NCI-H345 (cell line): ENCODE measurements around the gene USF1.
"Not testable (repeated sequence)": the region's sequence is repeated elsewhere in the genome, so short reads cannot be mapped to it uniquely, and the experiment has no call there.

ENCODE experiments used
- DNase-seq: peaks from one replicate; lab custom pipeline; 2025; lab: John Stamatoyannopoulos, UW

The USF1 gene

DNA sequence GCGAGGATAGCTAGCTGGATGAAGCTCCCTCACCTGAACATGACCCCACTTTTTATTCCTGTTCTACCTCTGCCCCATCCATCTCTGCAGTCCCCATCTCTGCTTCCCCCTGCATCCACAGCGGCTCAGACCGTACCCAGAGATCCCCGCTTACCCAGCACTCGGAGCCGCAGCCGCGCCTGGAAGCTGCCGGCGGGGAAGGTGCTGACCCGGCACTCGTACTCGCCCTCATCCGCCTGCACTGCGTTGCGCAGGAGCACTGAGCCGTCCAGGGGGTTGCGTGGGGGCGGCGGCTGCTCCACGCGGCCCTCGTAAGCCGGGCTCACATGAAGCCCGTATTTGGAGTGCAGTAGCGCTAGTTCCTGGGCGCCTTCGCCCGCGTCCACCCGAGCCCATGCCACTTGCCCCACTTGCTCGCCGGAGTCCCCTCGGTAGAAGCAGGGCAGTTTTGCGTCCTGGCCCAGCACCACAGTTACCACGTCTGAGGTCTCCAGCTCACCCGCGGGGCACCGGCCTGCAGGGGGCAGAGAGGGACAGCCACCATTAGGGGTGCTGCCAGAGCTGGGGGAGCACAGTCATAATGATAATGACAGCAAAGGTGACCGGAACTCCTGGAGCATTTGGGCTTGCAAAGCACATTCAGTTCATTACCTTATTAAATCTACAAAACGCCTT lies 33.8 kb upstream of the USF1 start:
- DNase-seq: no peak

DNA sequence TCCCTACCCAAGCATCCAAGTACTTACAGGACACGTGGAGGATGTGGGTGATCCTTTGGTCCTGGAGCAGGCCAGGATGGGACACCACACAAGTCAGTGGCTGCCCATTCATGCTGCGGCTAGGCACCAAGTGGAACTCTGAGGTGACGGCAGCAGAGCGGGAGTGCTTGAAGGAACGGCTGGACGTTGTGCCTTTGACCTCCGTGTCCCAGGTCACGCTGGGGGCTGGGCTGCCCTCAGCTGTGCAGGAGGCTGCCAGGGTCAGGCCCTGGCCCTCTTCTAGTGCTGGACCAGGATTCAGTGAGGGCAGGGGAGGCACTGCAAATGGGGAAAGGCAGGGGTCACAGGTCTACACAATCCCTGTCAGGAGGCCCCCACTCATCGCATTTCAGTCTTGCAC lies 31.6 kb upstream of the USF1 start:
- DNase-seq: no peak

DNA sequence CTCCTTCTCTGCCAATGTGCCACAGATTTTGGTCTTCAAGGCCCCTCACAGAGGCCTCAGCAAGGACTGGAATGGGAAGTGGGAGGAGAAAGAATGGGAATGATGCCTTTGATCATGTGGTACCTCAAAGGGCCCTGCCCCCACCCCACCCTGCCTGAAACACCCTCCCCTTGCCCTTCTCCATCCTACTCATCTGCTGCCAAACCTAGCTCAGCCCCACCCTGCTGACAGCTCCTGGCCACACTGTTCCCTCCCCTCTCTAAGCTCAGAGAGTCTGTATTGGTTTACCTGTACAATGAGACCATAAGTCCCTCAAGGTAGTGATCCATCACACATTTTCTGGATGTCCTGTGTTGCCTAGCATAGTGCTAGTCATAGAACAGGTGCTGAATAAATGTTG lies 30.6 kb upstream of the USF1 start:
- no peak for DNase-seq

DNA sequence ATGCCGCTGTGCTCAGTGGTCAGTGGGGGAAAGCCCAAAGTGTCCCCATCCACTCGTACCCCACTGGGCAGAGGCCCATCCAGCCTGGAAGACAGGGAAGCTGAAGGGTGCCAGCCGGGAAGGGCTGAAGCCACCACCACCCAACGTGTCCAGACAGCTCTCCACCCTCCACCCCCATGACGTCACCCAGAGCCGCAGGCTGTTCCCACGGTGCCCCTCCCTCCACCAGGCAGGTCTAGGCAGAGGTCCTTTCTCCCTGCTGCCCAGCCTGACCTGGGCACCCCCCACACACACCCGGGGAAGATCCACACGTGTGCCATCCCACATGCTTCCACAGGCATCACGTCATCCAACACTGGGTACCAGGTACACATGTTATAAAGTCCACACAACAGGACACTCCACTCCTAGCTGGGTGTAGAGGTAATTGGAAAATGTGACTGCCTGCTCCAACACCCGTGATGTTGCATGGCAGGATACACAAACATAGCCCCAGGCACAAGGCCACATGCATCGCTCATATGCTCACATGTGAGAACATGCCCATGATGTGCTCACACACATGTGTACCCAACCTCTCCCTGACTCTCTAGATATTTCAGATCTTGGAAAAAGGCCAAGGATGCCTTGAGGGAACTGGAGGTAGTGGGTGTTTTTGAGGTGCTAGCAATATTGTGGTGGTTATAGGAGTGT lies 29.0 kb upstream of the USF1 start:
- DNase-seq: peak; percentile 18

DNA sequence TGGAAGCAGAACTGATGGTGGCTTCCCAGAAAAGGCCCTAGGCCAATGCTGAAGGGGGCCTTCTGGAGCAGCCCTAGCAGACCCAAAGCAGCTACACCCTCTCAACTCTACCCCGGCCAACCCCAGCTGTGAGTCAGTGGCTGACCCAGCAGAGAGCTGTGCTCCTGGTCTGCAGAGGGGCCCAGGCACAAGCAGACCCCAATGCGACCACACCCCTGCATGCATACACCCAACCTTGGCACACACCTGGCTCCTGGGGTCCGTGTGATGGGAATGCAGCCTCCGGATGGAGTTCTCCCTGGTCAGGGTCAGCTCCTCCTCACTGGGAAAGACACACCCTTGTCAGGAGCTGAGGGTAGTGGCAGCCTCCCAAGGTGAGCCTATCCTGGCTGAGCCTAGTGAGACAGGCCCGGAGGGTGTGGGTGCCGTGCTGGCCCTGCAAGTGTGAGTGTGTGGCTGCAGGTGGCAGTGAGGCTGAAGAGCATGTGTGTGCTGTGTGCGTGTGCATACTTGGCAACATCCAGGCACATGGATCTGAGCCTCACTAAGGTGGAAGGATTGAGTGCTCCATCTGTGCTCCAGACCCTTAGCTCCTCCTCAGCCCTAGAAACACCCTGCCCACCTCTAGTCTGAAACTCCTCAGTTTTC lies 27.8 kb upstream of the USF1 start:
- DNase-seq: no peak

DNA sequence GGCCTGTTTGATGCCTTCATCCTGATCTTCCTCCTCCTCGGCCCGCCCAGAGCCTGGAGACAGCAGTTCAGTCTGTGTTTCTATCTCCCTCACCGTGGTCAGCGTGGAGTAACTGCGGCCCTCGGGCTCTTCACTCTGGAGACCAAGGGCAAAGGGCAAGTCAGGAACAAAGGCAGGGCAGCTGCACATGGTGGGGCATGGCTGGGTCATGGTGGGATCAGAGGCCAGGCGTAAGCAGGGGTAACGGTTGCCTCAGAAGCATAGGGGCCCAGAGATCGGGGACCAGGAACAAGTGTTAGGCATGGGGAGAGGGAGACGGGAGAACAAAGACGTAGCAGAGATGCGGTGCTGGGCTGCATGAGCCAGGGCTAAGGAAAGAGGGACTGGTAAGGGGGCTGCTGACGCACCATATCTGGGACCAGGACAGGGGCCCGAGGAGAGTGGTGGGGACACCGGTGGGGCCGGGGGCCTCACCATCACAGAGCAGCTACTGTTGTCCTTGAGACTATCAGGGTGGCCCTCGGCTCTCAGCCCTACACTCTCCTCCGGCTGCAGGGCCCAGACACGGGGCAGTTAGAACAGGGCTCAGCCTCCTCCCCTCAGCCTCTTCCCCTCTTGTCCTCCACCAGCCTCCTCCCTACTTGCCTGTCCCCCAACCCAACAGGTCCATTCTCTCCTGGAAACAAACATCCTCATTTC lies 27.1 kb upstream of the USF1 start:
- DNase-seq: no peak

DNA sequence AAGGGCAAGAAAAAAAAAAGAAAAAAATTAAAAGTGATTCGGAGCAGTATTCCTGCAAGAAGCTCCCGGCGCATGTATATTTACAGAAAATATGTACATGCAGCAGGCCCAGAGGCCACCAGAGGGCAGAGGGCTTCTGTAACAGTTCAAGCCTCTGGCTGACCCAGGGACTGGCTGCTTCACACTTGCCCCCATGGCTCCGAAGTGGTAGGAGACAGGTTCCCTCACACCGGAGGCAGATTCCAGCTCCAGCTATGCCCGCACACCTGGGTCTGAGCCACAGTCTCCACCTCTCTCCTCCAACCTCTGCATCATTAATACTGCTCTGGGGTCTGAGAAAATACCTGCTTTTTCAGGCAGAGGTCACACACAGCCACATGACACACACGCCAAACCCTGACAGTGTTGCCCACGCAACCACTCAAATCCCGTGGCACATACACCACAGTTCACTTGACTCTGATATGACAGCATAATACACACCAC lies 26.2 kb upstream of the USF1 start:
- peak; percentile 8 for DNase-seq

DNA sequence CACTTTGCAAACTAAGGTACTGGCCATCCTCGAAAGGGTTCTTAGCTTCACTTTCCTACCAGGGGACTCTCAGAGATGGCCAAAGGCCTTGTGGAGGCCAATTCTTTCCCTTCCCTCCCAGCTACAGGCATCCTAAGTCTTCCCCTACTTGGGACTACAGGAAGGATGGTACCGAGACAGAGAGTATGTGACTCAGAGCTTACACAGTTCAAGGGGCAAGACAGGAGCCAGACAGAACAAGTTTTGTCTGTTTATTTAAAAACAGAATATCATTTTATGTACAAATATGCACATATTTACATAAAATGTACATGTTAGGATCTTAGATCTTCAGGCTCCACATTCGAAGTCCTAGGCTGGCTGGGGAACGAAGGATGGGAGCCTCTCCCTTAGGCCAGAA lies 25.0 kb upstream of the USF1 start:
- DNase-seq: no peak

DNA sequence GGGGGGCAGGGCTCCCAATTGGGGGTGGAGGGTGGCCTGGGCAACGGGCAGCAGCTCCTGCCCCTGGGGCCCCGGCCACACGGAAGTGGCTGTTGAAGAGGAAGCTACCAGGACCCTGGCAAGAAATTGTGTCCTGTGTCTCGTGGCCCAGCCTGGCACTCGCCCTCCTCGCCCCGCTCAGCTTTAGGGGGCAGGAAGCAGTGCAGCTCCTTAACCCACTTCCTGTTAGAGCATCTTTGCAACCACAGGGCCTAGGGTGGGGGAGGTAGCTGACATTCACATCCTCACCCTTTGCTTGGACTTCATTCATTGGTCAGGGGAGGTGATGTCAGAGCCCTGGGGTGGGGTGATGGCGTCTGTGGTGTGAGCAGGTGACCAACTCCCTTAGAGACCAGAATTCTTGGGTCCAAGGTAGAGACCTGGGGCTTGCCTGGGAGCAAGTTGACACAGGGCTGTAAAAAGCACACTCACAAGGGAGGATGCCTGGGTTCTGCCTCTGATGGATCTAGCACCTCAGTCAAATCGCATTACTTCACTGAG lies 24.0 kb upstream of the USF1 start, which contains the start of gene ARHGAP30:
Gene ARHGAP30 (minus strand): TSS at position 161 of the 540 bp plus-strand sequence. CDS start 267 bp downstream, outside the sequence.
- DNase-seq: no peak

DNA sequence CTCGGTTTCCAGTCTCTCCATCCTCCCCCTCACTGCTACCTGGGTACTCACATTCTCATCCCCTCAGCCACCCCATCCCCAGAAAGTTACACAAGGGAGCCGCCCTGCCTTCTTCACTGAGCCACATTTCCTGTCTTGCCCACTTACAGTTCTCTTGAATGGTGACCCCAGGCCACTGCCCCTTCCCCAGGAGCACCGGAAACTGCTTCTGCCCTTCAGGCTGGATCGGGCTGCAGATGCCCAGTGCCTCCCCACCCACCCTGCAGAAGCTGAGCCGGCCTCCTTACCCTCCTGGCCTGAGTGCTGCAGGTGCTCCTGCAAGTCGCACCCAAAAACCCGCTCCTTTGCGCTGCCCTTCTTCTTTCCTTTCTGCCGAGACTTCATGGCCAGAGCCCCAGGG lies 23.5 kb upstream of the USF1 start:
- DNase-seq: no peak

DNA sequence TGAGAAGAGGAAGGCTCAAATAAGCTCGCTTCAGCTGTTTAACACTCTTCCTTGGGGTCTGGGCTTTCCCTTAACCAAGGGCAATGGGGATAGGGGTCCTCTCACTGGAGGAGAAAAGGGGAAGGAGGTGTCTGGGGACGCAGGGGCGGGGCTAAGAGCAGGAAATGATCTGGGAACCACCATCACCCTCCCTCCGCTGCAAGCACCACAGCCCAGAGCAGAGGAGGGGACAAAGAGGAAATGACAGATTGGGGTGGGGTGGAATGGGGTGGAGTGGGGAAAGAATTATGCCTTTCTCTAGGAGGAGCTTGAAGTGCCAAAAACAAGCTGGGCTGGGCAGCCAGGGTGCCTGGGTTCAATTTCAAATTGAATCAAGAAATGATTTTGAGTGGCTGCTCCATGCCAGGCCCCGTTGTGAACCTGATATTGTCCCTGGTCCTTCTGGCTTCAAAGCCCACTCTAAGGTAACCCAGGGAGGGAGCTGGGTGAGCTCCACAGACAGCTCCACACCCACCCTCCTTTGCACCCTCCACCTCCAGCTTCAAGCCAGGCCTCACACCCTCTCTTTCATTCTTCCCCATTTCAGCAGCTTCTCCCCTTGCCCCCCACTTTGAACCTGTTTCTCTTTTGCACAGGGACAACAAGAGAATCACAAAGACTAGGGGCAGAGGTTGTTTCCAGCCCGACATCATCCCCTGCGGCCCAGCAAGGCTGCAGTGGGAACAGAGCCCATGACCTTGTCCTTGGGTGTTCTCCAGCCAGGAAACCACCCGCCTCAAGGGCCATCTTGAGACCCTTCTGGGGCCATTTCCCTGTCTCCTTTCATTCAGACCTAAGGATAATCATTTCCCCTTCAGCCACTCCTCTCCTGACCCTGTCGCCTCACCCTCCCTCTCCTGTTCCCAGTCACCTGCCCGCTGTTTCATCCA lies 22.8 kb upstream of the USF1 start:
- no peak for DNase-seq

DNA sequence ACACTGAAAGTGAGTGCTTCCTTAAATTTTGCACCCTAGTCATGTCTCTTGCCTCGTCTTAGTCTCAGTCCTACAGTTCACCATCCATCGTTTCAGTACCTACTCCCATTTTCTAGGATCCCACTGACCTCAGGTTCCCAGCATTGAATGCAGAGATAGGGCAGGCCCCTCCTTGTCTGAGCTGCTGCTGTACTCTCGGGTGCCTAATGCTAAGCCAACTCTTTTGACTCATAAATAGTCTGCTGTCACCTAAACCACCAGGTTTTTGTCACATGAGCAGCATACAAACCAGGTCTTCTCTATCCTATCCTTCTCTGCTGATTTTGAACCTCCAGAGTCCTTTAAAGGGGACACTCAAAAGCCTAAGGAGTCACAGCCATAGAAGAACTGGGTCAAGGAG lies 20.9 kb upstream of the USF1 start:
- DNase-seq: no peak

DNA sequence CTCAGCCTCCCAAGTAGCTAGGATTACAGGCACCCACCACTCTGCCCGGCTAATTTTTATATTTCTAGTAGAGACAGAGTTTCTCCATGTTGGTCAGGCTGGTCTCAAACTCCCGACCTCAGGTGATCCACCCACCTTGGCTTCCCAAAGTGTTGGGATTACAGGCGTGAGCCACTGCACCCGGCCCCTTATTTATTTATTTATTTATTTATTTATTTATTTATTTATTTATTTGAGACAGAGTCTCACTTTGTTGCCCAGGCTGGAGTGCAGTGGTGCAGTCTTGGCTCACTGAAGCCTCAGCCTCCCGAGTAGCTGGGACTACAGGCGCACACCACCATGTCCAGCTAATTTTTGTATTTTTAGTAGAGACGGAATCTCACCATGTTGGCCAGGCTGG lies 19.9 kb upstream of the USF1 start:
- DNase-seq: not testable (repeated sequence)

DNA sequence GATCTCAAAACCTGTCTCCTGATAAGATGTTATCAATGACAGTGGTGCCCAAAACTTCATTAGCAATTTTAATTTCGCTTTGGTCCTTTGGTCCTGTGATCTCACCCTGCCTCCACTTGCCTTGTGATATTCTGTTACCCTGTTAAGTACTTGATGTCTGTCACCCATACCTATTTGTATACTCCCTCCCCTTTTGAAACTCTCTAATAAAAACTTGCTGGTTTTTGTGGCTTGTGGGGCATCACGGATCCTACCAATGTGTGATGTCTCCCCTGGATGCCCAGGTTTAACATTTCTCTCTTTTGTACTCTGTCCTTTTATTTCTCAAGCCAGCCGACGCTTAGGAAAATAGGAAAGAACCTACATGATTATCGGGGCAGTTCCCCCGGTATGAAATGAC lies 18.2 kb upstream of the USF1 start:
- DNase-seq: not testable (repeated sequence)

DNA sequence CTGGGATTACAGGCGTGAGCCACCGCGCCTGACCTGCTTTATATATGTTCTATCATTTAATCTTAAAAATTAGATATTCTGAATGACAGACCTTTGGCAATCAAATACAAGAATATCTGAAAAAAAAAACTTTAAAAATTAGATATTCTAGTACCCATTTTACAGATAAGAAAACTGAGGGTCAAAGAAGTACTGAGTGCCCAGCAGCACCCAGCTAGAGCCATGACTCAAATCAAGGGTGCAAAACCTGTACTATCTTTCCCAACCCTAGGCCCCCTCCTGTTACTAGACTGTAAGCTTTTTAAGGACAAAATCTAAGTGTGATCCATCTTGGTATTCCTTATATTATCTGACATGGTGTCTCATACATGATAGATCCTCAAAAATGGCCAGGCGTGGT lies 15.6 kb upstream of the USF1 start:
- DNase-seq: no peak

DNA sequence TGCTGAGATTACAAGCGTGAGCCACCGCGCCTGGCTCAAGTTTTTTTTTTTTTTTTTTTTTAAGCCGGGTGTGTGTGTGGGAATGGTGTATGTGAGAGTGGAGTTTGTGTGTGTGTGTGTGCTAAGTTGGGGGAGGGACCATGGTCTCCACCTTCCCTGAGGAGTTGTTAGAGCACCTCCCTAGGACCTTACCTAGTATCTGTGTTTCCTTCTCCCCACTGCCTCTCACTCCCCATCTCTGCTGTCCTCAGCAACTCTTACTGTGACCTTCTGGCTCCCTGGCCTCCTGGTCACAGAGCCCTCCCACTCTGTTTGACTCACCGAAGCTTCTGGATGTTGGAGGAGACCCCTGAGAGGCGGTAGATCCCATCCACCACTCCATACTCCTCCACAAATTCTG lies 13.5 kb upstream of the USF1 start:
- no peak for DNase-seq

DNA sequence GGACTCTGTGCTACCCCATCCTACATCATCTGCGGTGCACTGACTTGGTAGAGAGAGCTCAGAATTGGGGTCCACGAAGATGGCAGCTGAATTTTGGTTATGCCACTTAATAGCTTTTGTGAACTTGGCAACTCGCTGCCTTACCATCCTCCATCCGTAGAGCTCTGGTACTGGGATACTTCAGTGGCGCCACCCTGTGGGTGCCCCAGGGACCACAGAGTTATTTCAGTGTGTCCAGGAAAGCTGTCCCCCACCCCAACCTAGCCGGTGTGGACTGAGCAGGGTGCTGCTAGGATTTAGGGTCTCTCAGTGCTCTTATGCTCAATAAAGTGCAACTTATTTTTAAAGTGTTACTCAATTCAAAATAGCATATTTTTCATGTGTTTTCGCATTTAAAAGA lies 9.0 kb upstream of the USF1 start:
- DNase-seq: no peak

DNA sequence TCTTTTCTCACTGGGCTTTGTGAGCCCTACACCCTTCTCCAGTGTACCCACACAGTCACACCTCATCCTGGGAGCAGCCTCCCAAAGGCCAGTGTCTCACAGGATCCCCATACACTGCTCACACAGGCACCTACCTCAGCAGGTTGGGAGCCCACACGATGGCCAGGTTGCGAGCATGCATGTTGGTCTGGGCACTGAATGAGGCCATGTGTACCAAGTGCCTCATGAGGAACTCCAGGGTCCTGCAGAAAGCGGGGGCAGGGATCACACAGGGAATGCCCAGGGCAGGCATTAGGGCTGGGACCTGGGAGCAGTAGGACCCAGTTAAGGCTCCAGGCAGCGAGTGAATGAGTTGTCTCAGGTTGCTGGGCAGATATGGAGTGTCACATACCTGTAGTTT lies 8.5 kb upstream of the USF1 start:
- DNase-seq: no peak

DNA sequence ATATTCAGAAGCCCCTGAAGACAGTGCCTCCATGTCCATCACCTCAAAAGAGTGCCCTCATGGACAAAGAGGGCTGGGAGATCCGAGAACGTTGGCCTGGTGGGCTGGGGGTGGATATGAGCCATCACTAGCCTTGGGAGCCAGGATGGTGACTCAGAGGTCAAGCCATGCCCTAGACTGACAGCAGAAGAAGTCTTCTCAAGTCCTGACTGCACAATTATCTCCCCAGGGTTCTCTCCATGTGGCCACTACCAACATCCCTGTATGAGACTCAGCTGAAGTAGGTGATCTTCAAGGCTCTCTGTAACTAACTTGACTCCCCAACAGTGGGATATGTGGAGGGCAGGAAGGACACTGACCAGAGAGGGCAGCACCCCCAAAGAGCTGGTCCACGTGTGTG lies 7.1 kb upstream of the USF1 start:
- DNase-seq: no peak

DNA sequence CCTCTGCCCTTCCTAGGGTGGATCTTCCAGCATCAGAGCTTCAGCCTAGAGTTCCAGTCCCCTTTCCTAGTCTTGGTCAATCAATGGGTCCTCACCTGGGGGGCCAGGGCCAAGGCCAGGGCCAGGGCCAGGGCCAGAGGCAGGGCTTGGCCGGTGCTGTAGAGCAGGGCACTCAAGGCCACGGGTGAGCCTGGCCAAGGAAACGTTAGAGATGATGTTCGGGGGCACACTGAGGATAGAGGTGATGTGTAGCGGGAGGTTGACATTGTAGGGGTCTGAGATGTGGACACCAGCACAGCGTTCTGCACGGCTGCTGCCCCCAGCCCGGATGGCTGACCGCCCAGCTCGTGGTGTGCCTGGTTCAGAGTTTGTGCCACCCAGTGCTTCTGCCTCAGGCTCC lies 5.4 kb upstream of the USF1 start:
- DNase-seq: no peak
